Occipital lobe (tissue), 3 donors: Measurements from ENCODE around the gene ABHD17C. TPM values are rescaled to one million over a fixed set of nuclear protein-coding genes. Genes with fewer than 3 reads are reported as not detected.

ENCODE experiments used
- DNase-seq: peaks from one replicate; lab custom pipeline; 2025; lab: John Stamatoyannopoulos, UW
- small RNA-seq: library from RNA; depleted of rRNA; stranded (forward); fragments of <200 nt; gene quantifications from one replicate; pipeline ENCODE3, GENCODE V24; 2014
- total RNA-seq: library from RNA; depleted of rRNA; stranded (reverse); fragments of >200 nt; gene quantifications from one replicate; pipeline ENCODE4 v1.2.3, GENCODE V29; 2014

The ABHD17C gene
- total RNA-seq, 1 donor from 2014 or later: 14.7 TPM

- no peak for DNase-seq
These were observed 90.2 kb downstream of the ABHD17C start for GRCh38 chr15:80785335-80785734.

- DNase-seq: no peak
These were observed 90.8 kb downstream of the ABHD17C start for GRCh38 chr15:80785811-80786354.

- DNase-seq: no peak
These were observed 92.2 kb downstream of the ABHD17C start for GRCh38 chr15:80787316-80787715.

GRCh38 chr15:80788536-80788935, 93.4 kb downstream of the ABHD17C start:
- no peak for DNase-seq

- no peak for DNase-seq
These were observed 94.2 kb downstream of the ABHD17C start for GRCh38 chr15:80789296-80789695.

GRCh38 chr15:80789796-80790195, 94.7 kb downstream of the ABHD17C start:
- DNase-seq: no peak

- no peak for DNase-seq
These were observed 95.1 kb downstream of the ABHD17C start for GRCh38 chr15:80790236-80790635.

GRCh38 chr15:80791004-80791403, 95.9 kb downstream of the ABHD17C start:
- DNase-seq: no peak

- no peak for DNase-seq
These were observed 101.3 kb downstream of the ABHD17C start for GRCh38 chr15:80796407-80796806.

GRCh38 chr15:80798911-80799310, 103.8 kb downstream of the ABHD17C start:
- DNase-seq: no peak

GRCh38 chr15:80800067-80800466, 105.0 kb downstream of the ABHD17C start:
- DNase-seq: no peak

GRCh38 chr15:80801891-80802680, 107.0 kb downstream of the ABHD17C start:
- no peak for DNase-seq

GRCh38 chr15:80803580-80804525, 108.7 kb downstream of the ABHD17C start:
- no peak for DNase-seq

GRCh38 chr15:80804970-80805495, 109.9 kb downstream of the ABHD17C start:
- no peak for DNase-seq

Small RNA genes within 50 kb of the gene (small RNA-seq; reads per million reads assigned to genes)
- not detected for gene RNU6-380P

Other genes with a start within 250 kb of the ABHD17C start
- gene CEMIP, start 84.1 kb downstream of the ABHD17C start, total RNA-seq: 4.4 TPM